ENCODE results near the gene SLC6A19. TPM values are rescaled to one million over a fixed set of nuclear protein-coding genes. Genes with fewer than 3 reads are reported as not detected.
A peak's percentile ranks its signal among the peaks of the same experiment; 100 is the strongest.

The SLC6A19 gene
- total and polyA plus RNA-seq, 9 of the 15 experiments (the other 6 are each of a cell fraction or from before 2014, with no cell fraction given), result 0.03 to 1.6 (median 0.59) TPM

- intact Hi-C loops (cut with micrococcal nuclease), result no loop called here
- ChIA-PET POLR2A (interaction anchor here (0.6 kb wide), 1 partner anchor 68 kb away, joined by 3 read pairs; no protein-coding TSS in a partner anchor), CTCF (ENCODE audit: low intra/inter-chr PET ratio) (interaction anchor here (0.6 kb wide), 1 partner anchor 448 kb away, joined by 3 read pairs; no protein-coding TSS in a partner anchor)
- peak in 1 of 4 experiments; percentile 31 for DNase-seq (ENCODE audit: extremely low read depth in 1 of 4, low spot score in 3 of 4)
- FAIRE-seq, result peak; percentile 74
- BruUV-seq (replicated peaks), result no TSS peak
- H3K9me3 ChIP-seq (replicated peaks; ENCODE audit: control insufficient read depth, insufficient read depth, low read depth, low read length), result no peaks in the 10 kb centered on the region
- no peaks in the 10 kb centered on the region for H3K36me3 ChIP-seq (ENCODE audit: control insufficient read depth, insufficient read depth, low read length)
- H4K20me1 ChIP-seq (replicated peaks; ENCODE audit: control insufficient read depth, insufficient read depth, low read length), result no peaks in the 10 kb centered on the region; the same call in 1 of the 2 replicates
- no peak overlapping the region for H3K4me3 ChIP-seq
- in situ Hi-C loops (cut with MboI), result loop anchor here (5.0 kb wide), 1 partner anchor 34 kb away; no protein-coding TSS in a partner anchor
- H3K4me2 ChIP-seq (ENCODE audit: insufficient read depth, low read length), result peak overlapping the region; percentile 27
- peaks cover 2 to 41% of the 10 kb centered on the region in 2 experiments; a peak in 4 of 5 replicates for H3K4me1 ChIP-seq (replicated peaks in 1 of 2; ENCODE audit: control insufficient read depth in 2 of 2, insufficient read depth in 2 of 2, low read length in 2 of 2)
- H3K27me3 ChIP-seq (ENCODE audit: control insufficient read depth in 2 of 2, insufficient read depth in 2 of 2, low read length in 2 of 2), result peaks cover 10 to 33% of the 10 kb centered on the region in 2 experiments
- H3K9me1 ChIP-seq (ENCODE audit: control insufficient read depth, insufficient read depth, low read length), result no peaks in the 10 kb centered on the region
- peak; percentile 38 for ATAC-seq
- 52% methylated on average over 22 of the region's 22 CpGs for WGBS (ENCODE audit: insufficient coverage, low coverage, missing lambda C conversion rate)
- no peak overlapping the region for H3K9ac ChIP-seq (ENCODE audit: insufficient read depth in 1 of 2, low read depth in 2 of 2, low read length in 2 of 2)
- peak overlapping the region; percentile 46 for H2AFZ ChIP-seq (ENCODE audit: low read depth, low read length)
- no peak overlapping the region for H3K27ac ChIP-seq (ENCODE audit: extremely low read depth, low read depth, low read length)
- H3K79me2 ChIP-seq (ENCODE audit: control insufficient read depth, insufficient read depth, low read length), result no peaks in the 10 kb centered on the region
- TF ChIP-seq ZFP1 (CRISPR knock-in tag; IDR thresholded peaks at IDR 0.05) (no peak), RNF219 (CRISPR knock-in tag; IDR thresholded peaks at IDR 0.05) (no peak), C11orf30 (IDR thresholded peaks at IDR 0.05; ENCODE audit: low read depth) (peak; percentile 96), CBFA2T2 (conservative IDR thresholded peaks at IDR 0.05) (no peak), HNRNPUL1 (IDR thresholded peaks at IDR 0.05; ENCODE audit: low read length) (no peak), MAFF (IDR thresholded peaks at IDR 0.05; ENCODE audit: low read length) (peak; percentile 73), ATF1 (CRISPR knock-in tag; IDR thresholded peaks at IDR 0.05) (no peak), ATF1 (tag; IDR thresholded peaks at IDR 0.05) (0 out of 2 replicates have a peak, but pooled peaks have one; percentile 5), CHD1 (IDR thresholded peaks at IDR 0.05; ENCODE audit: low read length) (no peak), SAFB2 (IDR thresholded peaks at IDR 0.05; ENCODE audit: borderline replicate concordance, low read depth, low read length, severe bottlenecking) (no peak), ZNF316 (IDR thresholded peaks at IDR 0.05) (peak; percentile 98), ID3 (CRISPR knock-in tag; IDR thresholded peaks at IDR 0.05) (no peak), ID3 (tag; IDR thresholded peaks at IDR 0.05) (no peak), MAFG (tag; conservative IDR thresholded peaks at IDR 0.05) (peak; percentile 87), POLR2A (conservative IDR thresholded peaks at IDR 0.05) (no peak), SIN3A (IDR thresholded peaks at IDR 0.05; ENCODE audit: borderline replicate concordance in 2 of 2, control insufficient read depth in 1 of 2, low read depth in 2 of 2, low read length in 2 of 2) (no peak), POLR2G (IDR thresholded peaks at IDR 0.05; ENCODE audit: low read depth, low read length) (0 out of 2 replicates have a peak, but pooled peaks have one; percentile 15), NELFE (IDR thresholded peaks at IDR 0.05; ENCODE audit: insufficient read depth, insufficient read length) (no peak), RBFOX2 (IDR thresholded peaks at IDR 0.05; ENCODE audit: low read depth, low read length) (peak; percentile 40)
- TF ChIP-seq, protein P1, sequence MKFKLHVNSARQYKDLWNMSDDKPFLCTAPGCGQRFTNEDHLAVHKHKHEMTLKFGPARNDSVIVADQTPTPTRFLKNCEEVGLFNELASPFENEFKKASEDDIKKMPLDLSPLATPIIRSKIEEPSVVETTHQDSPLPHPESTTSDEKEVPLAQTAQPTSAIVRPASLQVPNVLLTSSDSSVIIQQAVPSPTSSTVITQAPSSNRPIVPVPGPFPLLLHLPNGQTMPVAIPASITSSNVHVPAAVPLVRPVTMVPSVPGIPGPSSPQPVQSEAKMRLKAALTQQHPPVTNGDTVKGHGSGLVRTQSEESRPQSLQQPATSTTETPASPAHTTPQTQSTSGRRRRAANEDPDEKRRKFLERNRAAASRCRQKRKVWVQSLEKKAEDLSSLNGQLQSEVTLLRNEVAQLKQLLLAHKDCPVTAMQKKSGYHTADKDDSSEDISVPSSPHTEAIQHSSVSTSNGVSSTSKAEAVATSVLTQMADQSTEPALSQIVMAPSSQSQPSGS (CRISPR knock-in tag; IDR thresholded peaks at IDR 0.05), result no peak
Observed at GRCh38 chr5:1172670-1173404, 28.6 kb upstream of the SLC6A19 start.

Measured in K562 (cell line).